ENCODE results near the gene PUS10.
"Not testable (repeated sequence)": the region's sequence is repeated elsewhere in the genome, so short reads cannot be mapped to it uniquely, and the experiment has no call there.

The PUS10 gene

GRCh38 chr2:61009355-61009754 lies 8.7 kb downstream of the PUS10 start:
- no peak for DNase-seq

DNA sequence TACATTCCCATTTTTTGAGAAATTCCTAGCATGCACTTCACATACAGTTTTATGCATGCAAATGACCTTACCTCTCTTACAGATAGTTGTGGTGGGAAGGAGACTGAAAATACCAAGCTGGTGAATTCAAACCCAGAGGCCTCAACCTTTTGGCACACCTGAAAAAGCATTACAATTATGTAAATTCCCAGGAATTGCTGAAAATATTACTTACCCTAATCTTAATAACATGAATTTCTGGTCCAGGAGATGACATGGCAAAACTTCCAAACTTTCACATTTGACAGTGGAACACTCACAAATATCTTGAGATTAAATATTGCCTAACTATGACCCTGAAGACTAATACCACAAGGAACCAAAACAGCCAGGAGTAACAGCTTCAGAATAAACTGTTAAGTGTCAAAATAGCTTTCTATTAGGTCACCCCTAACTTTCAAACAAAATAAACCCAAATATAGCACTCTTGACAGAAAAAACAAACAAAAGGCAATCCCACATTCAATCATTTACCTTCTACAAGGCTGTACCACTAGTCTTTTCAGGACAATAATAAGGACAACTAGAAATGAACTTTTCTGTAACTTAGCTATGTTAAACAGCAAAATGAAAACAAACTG lies 11.5 kb downstream of the PUS10 start:
- DNase-seq, result no peak

- no peak for DNase-seq
These were observed 12.3 kb downstream of the PUS10 start for GRCh38 chr2:61005736-61006135.

DNA sequence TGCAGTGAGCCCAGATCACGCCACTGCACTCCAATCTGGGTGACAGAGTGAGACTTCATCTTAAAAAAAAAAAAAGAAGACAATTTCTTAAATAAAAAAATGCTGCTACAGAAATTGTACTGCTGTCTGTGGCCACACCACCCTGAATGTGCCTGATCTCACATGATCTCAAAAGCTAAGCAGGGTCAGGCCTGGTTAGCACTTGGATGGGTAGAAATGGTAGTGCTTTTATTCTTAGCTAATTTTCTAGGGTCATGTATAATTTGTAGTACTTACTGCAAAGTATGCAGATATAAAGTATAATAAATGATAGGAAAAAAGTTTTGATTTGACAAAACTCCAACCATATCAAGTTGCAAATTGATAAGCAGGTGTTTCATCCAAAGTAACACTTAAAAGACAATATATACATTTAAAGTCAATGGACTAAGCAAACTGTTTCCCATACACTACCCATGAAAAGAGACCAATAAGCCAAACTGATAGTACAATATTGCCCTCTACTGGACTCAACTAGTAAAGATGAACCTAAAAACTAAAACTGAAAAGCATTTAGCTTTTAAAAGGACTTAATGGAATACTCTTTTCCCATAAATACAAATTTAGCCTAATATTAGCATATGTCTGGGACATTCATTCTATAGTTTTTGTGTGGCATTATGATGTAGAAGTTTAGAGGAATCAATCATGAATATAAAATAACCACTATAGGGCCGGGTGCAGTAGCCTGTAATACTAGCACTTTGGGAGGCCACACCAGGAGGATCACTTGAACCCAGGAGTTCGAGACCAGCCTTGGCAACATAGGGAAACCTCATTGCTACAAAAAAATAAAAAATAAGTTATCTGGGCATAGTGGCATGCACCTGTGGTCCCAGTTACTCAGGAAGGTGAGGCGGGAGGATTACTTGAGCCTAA lies 19.2 kb downstream of the PUS10 start:
- DNase-seq, result no peak

GRCh38 chr2:60994131-60994530 lies 23.9 kb downstream of the PUS10 start:
- DNase-seq, result no peak

DNA sequence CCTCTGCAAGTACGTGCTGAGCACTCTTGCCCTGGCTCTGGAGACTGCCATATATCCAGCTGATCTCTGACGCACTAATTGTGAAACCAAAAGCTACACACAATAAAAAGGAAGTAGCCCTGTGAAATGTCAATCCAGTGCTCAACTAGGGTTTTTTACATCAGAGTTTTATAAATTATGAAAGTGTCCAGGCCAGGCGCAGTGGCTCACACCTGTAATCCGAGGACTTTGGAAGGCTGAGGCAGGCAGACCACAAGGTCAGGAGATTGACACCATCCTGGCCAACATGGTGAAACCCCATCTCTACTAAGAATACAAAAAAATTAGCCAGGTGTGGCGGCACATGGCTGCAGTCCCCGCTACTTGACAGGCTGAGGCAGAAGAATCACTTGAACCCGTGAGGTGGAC lies 25.1 kb downstream of the PUS10 start:
- no peak for DNase-seq

DNA sequence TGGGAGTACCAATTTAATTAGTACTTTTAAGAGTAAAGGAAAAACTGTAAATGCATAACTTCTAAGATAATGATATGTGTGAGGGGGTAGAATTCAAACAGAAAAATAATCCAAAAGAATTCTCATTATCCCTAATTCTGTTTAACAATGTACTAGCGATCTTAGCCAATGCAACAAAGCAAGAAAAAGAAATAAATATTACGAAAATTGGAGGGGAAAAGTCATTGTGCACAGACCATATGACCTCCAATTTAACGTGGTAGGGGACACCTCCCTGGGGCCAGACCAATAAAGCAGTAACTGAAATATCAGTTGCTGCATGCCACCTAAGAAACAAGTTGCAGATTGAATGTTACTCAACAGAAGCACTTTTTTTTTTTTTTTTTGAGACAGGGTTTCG lies 26.4 kb downstream of the PUS10 start:
- no peak for DNase-seq

DNA sequence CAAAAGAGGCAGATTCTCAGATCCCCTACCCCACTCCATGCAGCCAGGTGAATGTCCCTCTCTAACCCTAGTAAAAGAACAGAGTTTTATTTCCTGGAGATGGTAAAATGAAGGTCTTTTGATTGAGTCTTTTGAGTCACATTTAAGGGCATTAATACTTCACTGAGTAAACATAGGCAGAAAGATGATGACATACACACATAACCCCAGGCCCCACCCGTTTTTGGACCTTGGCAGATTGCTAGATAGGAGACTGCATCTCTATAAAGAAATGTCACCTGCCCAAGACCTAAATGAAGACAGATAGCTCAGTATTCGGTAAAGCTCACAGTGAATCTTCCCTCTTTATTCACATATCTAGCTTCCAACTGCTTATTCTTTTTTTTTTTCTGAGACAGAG lies 28.8 kb downstream of the PUS10 start:
- DNase-seq, result no peak

GRCh38 chr2:60987656-60988055 lies 30.4 kb downstream of the PUS10 start:
- DNase-seq, result not testable (repeated sequence)

GRCh38 chr2:60987041-60987440 lies 31.0 kb downstream of the PUS10 start:
- no peak for DNase-seq

DNA sequence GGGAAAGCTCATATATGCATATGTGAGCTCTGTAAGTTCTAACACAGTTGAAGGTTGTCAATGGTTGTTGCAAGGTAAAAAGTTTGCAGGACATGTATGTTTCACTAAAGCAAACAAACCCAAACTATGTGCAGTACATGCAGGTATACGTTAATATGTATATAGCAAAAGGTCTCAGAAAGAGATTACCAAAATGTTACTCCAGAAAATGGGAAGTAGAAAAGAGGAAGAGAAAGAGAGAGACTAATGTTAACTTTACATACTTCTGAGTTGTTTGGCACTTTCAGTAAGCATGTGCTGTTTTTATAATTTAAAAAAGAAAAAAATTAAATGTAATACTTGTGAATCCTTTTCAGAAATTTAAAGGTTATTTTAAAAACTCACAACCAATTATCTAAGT lies 33.3 kb downstream of the PUS10 start:
- DNase-seq, result no peak

GRCh38 chr2:60982066-60982465 lies 36.0 kb downstream of the PUS10 start:
- not testable (repeated sequence) for DNase-seq

- DNase-seq, result no peak
These were observed 37.8 kb downstream of the PUS10 start for GRCh38 chr2:60980071-60980815.

GRCh38 chr2:60979231-60979630 lies 38.8 kb downstream of the PUS10 start:
- no peak for DNase-seq

DNA sequence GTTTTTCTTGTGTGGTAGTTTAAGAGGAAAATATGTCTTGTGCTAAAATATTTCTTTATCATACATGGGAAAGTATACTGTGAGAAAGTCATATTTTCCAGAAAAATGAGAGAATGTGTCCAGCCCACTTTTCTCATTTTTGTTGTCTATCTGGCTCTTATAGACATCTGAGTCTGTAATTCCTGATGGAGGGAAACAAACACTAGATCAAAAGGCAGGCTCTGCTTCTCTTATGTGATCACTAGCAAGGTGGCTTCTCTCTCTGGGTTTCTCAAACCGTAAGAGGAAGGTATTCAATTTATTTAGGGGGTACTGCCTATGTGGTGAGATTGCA lies 40.5 kb downstream of the PUS10 start:
- DNase-seq, result no peak

DNA sequence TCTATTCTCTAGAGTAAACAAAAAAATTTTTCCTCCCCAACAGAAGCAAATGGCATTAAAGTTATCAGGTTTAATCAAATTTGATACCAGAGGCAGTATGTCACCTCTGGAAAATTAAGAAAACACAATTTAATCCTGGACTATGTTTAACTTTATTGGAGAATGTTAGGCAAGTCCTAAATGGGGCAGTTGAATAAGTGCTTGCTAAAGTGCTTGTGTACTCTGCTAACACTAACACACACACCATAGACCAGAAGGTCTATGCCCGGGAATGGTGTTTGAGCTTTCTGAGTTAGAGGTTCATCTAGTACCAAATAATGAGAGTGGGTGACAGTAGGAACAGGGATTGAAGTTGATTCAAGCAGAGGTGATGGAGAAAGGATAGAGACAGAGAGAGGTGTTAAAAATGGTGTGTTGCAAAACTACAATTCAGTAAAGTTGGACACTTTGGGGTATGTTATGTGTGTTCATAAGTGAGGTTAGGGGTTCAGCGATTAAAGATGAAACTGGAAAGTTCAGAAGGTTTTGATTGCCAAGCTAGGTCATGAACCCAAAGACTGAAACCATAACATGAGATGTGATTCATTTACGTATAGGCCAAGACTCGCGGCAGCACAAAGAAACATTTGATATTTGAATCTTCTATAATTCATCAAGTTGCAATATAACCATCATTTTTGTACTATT lies 41.0 kb downstream of the PUS10 start:
- no peak for DNase-seq

DNA sequence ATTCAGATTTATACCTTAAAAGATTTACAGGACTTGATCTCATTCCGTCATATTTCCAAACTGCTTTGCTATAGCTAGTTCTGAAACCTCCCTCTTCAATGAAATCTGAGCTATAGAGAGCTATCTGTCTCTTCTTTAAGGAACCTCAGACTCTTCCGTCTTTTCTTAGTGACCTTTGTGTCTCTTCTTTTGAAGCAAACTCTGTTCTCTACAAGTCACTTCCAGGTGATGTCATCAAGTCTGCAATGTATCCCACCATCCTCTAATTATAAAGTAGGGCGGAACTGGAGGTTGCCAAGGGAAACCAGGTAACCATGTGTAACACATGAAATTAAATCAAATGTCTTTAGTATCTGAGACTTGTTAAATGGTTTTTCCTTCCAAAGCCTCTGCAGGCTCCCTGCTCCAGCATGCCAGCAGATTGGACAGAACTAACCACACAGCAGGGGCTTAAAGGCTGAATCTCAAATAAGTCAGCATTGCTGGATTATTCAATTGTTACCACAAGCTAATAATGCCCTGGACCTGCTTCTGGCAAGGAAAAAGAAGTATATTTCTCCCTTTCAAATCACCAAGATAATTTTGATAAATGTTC lies 41.7 kb downstream of the PUS10 start:
- DNase-seq, result no peak

DNA sequence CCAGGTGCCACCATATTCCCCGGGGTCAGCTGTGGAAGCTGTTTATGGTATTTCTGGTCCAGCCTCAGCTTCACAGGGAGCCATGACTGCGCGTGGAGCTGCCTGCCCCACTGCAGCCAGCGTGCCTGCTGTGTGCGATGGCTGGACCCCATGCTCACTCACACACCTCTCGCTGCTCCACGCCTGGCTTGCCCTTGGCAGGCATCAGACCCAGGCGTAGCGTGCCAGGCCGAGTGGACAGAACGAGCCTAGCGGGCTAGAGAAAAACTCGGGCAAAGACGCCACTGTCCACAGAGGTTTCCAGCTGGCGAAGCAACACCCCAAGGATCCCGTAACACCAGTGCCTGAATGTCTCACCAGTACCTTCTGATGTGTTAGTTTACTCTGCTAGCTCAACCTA lies 43.4 kb downstream of the PUS10 start:
- no peak for DNase-seq

- DNase-seq, result no peak
These were observed 44.4 kb downstream of the PUS10 start for GRCh38 chr2:60973705-60974104.

GRCh38 chr2:60972889-60973656 lies 45.0 kb downstream of the PUS10 start:
- DNase-seq, result no peak

GRCh38 chr2:60966507-60967405 lies 51.3 kb downstream of the PUS10 start:
- no peak for DNase-seq
